Stimulated activated CD8-positive, alpha-beta memory T cell treated with anti-CD3 and anti-CD28 coated beads, Interleukin-15, amount 100 ng/mL, for 1 hour (primary cell): ENCODE measurements around the gene ZNF587.
"Not testable (repeated sequence)": the region's sequence is repeated elsewhere in the genome, so short reads cannot be mapped to it uniquely, and the experiment has no call there.

ENCODE experiments used
- DNase-seq: peaks from one replicate; pipeline ENCODE4 v3.0.0-alpha.2; 2020; ENCODE audit warnings: low read depth

The ZNF587 gene

GRCh38 chr19:57849666-57850473 lies at the start of gene ZNF587:
Gene ZNF587 (plus strand): TSS chr19:57849859. CDS start chr19:57850039, 180 bp downstream.
- DNase-seq, result peak; percentile 59

DNA sequence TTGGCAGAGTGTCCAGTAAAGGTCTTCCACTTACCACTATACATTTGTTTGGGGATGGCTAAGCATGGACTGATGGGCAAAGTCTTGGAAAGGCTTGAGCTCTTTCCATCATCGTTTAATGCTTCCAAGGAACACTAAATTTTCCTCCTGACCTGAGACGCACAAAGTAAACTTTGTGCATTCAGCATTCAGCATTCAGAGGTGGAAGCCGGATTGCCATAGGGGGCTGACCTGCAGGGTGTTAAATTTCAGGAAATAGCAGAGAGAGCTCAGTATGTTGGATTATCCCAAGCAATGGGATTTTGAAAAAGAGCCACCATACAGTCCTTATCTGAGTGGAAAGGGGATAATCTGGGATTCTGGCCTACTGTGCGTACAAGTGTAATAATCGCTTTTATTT lies 49.0 kb upstream of the ZNF587 start:
- DNase-seq, result no peak

DNA sequence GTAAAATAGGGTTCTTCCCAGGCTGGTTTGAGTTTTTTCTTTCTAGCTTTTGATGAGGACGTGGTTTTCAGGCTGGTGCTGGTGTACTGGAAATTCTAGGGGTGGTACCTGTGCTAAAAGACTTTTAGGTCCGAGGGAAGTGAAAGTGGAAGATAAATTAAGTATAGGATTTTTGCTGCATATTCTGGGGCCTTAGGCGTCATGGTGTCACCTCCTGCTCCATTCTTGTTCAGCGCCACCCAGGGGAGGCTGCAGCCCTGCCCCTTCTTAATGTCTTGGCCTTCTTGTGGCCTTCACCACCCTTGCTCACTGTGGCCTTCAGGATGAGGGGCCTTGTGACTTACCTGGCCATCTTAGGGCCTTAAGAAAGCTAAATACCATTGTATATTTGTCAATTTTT lies 47.4 kb upstream of the ZNF587 start:
- DNase-seq, result no peak

GRCh38 chr19:57803265-57803593 lies 46.4 kb upstream of the ZNF587 start:
- no peak for DNase-seq

- DNase-seq, result no peak
Observed at GRCh38 chr19:57803594-57804325, 45.9 kb upstream of the ZNF587 start.

DNA sequence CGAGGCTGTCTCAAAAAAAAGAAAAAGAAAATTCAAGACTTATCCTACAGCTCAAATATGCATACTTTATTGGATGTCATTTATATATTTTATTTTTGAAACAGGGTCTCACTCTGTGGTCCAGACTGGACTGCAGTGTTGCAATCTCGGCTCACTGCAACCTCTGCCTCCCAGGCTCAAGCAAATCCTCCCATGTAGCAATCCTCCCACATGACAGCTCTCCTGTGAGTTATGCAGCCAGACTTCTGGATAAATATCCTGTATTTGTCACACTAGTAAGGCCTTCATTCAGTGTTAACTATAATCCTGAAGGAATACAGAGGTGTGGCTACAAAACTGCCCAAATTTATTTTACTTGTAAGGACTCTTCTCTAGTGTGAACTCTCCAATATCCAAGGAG lies 42.1 kb upstream of the ZNF587 start:
- no peak for DNase-seq

GRCh38 chr19:57810410-57811295 lies 39.0 kb upstream of the ZNF587 start:
- DNase-seq, result not testable (repeated sequence)

DNA sequence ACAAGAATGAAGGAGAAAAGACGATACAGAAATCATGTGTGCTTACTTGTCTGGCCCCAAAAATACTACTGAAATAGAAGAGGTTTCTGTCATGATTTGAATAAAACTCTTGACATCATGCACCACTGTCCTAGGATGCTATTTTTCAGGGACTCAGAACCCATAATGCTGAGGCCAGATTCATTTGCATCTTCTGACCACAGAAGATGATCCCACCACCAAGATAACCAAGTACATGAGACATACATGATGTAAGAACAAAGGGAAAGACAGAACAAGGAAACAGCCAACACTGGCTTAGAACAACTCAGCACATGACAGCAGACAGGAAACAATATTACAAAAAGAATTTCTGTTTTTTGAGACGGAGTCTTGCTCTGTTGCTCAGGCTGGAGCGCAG lies 37.4 kb upstream of the ZNF587 start:
- no peak for DNase-seq

DNA sequence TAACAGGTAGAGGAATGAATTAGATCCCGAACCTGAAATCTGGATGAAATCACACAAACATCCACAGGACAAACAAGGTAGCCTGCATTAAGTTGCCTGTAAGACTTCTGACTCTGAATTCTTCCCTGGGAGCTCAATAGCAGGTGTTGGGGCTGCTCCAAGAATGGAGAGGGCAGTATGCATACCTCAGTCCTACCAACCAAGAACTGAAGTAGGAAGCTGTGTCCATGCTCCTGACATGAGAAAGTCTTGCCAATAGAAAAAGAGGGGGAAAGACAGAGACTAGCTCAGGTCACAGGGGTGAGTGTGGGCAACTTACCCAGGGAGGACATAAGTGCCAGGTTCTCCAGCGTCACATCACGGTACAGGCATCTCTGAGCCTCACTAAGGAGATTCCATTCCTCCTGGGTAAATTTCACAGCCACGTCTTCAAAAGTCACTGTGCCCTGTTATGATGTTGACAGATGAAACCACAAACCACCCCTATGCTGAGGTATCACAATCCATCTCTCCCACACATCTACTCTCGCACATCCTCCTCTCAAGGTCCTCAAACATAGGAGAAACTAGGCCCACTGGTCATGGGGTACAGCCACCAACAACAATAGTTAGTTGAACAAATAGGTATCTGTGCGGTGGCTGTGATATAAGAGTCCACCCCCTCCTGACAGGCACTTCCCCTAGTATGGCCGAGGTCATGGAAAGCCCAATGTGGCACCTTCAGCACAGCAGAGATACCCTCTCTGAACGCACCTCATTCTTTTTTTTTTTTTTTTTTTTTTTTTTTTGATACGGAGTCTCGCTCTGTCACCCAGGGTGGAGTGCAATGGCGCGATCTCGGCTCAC lies 36.5 kb upstream of the ZNF587 start:
- not testable (repeated sequence) for DNase-seq

DNA sequence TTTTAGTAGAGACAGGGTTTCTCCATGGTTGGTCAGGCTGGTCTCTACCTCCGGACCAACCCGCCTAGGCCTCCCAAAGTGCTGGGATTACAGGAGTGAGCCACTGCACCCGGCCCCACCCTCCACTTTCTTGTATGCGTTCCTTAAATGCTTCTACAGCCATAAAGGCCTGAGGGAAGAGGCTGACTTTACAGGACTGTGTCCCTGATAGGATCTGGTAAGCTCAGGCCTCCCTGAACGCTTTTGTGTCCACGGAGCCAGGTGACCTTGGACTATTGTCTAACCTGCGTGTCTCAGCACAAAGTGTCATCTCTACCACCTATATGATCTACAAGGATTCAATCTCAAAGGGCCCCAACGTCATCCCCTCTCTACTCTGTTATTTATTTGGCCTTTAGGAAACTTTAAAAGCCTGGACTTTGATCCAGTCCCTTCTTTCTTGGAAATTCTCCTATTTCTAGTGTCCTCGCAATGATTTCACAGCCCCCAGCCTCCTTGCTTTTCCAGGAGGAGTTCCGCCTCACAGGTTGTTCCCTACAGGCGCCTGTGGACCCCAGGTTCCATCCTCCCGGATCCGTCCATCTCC lies 35.6 kb upstream of the ZNF587 start:
- no peak for DNase-seq

DNA sequence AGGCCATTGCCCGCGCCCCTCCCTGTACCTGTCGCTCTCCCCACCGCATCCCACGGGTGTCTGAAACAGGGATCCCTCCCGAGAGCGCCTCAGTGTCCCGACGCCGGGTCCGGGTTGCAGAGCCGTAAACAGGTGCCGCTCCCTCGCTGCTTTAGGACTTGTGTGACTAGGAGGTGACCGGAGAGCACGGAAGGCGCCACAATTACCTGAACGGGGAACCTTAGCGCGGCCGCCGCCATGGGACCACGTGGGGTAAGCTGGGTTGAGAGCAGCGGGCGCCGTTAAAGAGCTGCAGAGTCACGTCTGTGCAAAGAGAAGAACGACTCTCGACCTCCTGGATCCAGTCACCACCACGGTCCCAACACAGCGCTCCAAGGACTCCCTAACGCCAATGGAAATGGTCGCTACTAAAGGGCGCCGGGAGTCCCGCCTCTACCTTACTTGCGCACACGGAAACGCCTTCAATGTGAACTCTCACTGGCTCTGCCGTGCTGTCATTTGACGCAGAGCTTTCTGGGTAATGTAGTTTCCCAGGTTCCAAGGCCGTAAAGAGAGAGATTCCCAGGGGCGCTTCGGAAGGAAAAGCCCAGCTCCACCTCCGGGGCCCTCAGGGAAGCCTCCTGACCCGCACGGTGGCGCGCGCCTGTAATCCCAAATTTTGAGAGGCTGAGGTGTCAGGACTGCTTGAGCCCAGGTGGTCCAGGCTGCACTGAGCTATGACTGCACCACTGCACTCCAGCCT lies 35.0 kb upstream of the ZNF587 start, which contains the start of gene ZNF552:
Gene ZNF552 (minus strand): TSS at position 409 of the 742 bp plus-strand sequence. CDS start 170 bp downstream, at position 239.
- peak; percentile 46 for DNase-seq

- no peak for DNase-seq
Observed at GRCh38 chr19:57815247-57816075, 34.2 kb upstream of the ZNF587 start.

DNA sequence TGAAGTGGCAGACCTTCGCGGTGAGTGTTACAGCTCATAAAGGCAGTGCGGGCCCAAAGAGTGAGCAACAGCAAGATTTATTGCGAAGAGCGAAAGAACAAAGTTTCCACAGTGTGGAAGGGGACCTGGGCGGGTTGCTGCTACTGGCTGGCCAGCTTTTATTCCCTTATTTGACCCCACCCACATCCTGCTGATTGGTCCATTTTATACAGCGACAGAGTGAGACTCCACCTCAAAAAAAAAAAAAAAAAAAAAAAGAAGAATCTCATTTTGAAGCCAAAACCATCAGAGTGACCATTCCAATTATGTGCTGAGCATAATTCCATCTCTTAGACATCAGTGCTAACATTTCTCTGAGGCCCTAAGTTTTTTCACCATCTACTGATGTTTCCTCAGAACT lies 33.0 kb upstream of the ZNF587 start:
- no peak for DNase-seq

- no peak for DNase-seq
Observed at GRCh38 chr19:57817976-57818375, 31.7 kb upstream of the ZNF587 start.

DNA sequence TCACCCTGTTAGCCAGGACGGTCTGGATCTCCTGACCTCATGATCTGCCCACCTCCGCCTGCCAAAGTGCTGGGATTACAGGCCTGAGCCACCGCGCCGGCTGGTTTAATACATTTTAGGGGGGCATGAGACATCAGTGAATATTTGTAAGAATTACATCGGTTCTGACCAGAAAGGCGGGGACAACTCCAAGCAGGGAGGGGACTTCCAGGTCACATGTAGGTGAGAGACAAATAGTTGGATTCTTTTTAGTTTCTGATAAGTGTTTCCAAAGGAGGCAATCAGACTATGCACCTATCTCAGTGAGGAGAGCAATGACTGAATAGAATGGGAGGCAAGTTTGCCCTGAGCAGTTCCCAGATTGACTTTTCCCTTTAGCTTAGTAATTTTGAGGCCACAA lies 31.3 kb upstream of the ZNF587 start:
- no peak for DNase-seq

- peak; percentile 51 for DNase-seq
Observed at GRCh38 chr19:57819475-57820148, 30.0 kb upstream of the ZNF587 start.

DNA sequence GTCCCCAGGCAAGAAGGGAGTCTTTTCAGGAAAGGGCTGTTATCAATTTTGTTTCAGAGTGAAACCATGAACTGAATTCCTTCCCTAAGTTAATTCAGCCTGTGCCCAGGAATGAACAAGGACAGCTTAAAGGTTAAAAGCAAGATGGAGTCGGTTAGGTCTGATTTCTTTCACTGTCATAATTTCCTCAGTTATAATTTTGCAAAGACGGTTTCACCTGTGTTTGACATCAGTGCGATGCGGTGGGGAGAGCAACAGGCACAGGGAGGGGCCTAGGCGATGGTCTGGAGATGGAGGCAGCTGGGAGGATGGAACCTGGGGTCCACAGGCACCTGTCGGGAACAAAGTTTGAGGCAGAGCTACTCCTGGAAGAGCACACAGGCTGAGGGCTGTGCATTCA lies 29.1 kb upstream of the ZNF587 start:
- no peak for DNase-seq

DNA sequence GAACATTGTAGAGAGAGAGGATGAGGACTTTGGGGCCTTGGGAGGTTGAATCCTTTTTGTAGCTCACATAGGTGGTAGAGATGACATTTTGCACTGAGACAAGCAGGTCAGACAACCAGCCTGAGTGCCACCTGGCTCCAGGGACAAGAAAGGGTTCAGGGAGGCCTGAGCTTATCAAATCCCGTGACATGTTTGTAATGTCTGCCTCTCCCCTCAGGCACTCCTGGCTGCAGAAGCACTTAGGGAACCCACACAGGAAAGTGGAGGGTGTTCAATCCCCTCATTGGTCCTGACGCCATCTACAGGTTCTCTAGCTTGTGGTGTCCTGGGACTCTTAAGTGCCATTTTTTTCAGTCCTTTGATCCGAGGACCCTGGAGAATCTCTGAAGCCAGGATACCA lies 28.6 kb upstream of the ZNF587 start:
- not testable (repeated sequence) for DNase-seq

GRCh38 chr19:57821501-57821900 lies 28.2 kb upstream of the ZNF587 start:
- DNase-seq, result not testable (repeated sequence)
